Measurements from ENCODE around the gene IL13RA1. TPM values are rescaled to one million over a fixed set of nuclear protein-coding genes. Genes with fewer than 3 reads are reported as not detected.

Gene IL13RA1
- total RNA-seq, 1 donor from 2014 or later = 25.0 TPM

DNA sequence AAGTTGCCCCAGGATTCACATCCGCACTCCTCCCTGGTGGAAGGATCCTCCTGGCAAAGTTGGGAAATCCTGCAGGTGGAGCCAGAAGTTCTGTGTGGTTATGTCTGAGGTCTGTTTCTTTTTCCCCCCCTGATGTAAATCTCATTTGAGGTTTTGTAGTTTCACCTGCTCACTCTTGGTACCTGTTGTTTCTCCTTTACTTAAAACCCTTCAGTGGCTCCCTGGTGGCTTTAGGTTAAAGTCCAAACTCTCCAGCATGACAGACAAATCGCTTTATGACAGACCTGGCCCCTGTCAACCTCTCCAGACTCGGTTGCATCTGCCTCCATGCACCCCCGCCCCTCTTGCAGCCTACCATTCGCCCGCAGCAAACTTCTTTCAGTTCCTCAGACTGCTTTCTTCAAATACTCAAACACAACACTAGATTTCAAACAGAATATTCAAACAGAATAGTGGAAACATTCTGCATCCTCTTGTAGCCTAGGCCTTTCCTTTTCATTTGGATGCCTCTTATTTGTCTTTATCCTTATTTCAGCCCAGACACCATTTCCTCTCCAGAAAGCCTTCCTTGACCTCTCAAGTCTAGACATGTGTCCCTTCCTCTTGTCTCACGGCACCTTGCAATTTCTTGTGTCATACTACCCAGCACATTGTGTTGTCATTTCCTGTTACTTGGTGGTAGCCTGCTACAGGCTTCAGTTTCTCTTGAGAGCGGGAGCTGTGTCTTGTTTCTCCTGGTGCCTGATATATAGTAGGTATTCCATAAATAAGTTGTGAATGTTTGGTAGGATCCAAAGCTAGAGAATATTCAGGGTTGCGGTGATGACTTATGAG, 24.8 kb downstream of the IL13RA1 start:
- Histone ChIP-seq H3K4me3 (ENCODE audit: low read depth, low read length) (no peak overlapping the region), H3K27me3 (ENCODE audit: control insufficient read depth, insufficient read depth, low read length) (no peaks in the 10 kb centered on the region), H3K36me3 (ENCODE audit: control insufficient read depth, insufficient read depth, low read length) (no peaks in the 10 kb centered on the region)
- TF ChIP-seq, protein P1, sequence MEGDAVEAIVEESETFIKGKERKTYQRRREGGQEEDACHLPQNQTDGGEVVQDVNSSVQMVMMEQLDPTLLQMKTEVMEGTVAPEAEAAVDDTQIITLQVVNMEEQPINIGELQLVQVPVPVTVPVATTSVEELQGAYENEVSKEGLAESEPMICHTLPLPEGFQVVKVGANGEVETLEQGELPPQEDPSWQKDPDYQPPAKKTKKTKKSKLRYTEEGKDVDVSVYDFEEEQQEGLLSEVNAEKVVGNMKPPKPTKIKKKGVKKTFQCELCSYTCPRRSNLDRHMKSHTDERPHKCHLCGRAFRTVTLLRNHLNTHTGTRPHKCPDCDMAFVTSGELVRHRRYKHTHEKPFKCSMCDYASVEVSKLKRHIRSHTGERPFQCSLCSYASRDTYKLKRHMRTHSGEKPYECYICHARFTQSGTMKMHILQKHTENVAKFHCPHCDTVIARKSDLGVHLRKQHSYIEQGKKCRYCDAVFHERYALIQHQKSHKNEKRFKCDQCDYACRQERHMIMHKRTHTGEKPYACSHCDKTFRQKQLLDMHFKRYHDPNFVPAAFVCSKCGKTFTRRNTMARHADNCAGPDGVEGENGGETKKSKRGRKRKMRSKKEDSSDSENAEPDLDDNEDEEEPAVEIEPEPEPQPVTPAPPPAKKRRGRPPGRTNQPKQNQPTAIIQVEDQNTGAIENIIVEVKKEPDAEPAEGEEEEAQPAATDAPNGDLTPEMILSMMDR (IDR thresholded peaks at IDR 0.05; ENCODE audit: insufficient read depth, low read length, severe bottlenecking) = no peak
- DNase-seq (ENCODE audit: low read depth) = peak; percentile 84
- no peak for FAIRE-seq

DNA sequence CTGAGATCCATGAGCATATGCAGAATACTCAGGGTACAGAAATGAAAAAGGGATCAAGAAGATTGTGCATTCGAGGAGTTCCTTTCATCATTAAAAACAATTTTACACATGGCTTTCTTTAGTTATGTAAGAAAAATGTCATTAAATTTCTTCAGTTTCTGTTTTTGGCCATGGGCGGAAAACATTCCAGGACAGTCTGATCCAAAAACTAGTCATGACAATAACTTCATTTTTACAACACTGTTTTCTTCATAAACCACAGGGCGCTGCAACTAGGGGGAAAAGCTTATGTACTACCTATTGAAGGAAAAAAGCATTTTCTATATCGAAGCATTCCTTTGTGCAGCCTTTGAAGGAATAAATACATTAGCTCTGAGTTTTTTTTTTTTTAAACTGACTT, 28.2 kb downstream of the IL13RA1 start:
- H3K36me3 ChIP-seq (ENCODE audit: control insufficient read depth, insufficient read depth, low read length) = peaks cover 1% of the 10 kb centered on the region
- no peak for FAIRE-seq

GRCh38 chrX:118756101-118756500, 28.7 kb downstream of the IL13RA1 start:
- no peak overlapping the region for H3K4me3 ChIP-seq (ENCODE audit: low read depth, low read length)
- peaks cover 1% of the 10 kb centered on the region for H3K36me3 ChIP-seq (ENCODE audit: control insufficient read depth, insufficient read depth, low read length)
- DNase-seq (ENCODE audit: low read depth) (peak; percentile 37), FAIRE-seq (no peak)
- TF ChIP-seq, protein P1 (IDR thresholded peaks at IDR 0.05; ENCODE audit: insufficient read depth, low read length, severe bottlenecking) = no peak
- no peaks in the 10 kb centered on the region for H3K27me3 ChIP-seq (ENCODE audit: control insufficient read depth, insufficient read depth, low read length)

More for the DNA sequence above, 28.2 kb downstream of the IL13RA1 start:
- Histone ChIP-seq H3K4me3 (ENCODE audit: low read depth, low read length) (no peak overlapping the region), H3K27me3 (ENCODE audit: control insufficient read depth, insufficient read depth, low read length) (no peaks in the 10 kb centered on the region)
- TF ChIP-seq, protein P1 (IDR thresholded peaks at IDR 0.05; ENCODE audit: insufficient read depth, low read length, severe bottlenecking) = no peak
- no peak for DNase-seq (ENCODE audit: low read depth)

DNA sequence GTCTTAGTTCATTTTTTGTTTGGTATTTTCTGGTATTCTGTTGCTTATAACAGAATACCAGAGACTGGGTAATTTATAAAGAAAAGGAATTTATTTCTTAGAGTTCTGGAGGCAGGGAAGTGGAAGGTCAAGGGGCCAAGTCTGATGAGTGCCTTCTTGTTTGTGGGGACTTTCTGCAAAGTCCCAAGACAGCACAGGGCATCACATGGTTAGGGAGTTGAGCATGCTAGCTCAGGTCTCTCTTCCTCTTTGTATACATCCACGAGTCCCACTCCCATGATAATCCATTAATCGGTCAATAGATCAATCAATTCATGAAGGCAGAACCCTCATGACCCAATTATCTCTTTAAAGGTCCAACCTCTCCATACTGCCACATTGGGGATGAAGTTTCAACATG, 31.1 kb downstream of the IL13RA1 start:
- no peaks in the 10 kb centered on the region for H3K27me3 ChIP-seq (ENCODE audit: control insufficient read depth, insufficient read depth, low read length)
- peaks cover 1% of the 10 kb centered on the region for H3K36me3 ChIP-seq (ENCODE audit: control insufficient read depth, insufficient read depth, low read length)
- DNase-seq (ENCODE audit: low read depth) (no peak), FAIRE-seq (no peak)
- TF ChIP-seq, protein P1 (IDR thresholded peaks at IDR 0.05; ENCODE audit: insufficient read depth, low read length, severe bottlenecking) = no peak
- H3K4me3 ChIP-seq (ENCODE audit: low read depth, low read length) = no peak overlapping the region

DNA sequence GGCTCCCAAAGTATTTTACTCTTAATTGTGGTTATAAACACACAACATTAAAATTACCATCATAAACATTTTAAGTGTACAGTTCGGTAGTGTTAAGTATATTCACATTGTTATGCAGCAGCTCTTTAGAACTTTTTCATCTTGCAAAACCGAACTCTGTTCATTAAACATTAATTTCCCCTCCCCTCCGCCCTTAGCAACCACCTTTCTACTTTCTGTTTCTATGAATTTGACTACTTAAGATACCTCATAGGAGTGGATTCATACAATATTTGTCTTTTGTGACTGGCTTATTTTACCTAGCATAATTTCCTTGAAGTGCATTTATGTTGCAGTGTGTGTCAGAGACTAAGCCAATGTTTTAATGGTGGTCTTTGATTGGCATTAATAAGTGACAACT, 32.6 kb downstream of the IL13RA1 start:
- Histone ChIP-seq H3K4me3 (ENCODE audit: low read depth, low read length) (no peak overlapping the region), H3K27me3 (ENCODE audit: control insufficient read depth, insufficient read depth, low read length) (no peaks in the 10 kb centered on the region), H3K36me3 (ENCODE audit: control insufficient read depth, insufficient read depth, low read length) (peaks cover 1% of the 10 kb centered on the region)
- FAIRE-seq (no peak), DNase-seq (ENCODE audit: low read depth) (no peak)
- TF ChIP-seq, protein P1 (IDR thresholded peaks at IDR 0.05; ENCODE audit: insufficient read depth, low read length, severe bottlenecking) = no peak
